HEK293 (cell line): ENCODE results near the gene PAQR7.

Experiments
- CTCF ChIA-PET: fragments of 350-600 bp; formaldehyde crosslinking; extraction: SDS; loops from one replicate; lab custom pipeline; 2021; ENCODE audit warnings: antibody characterized with exemption; lab: Yijun Ruan, JAX
- POLR2A ChIA-PET: fragments of 300-600 bp; formaldehyde crosslinking; extraction: SDS; loops from one replicate; lab custom pipeline; 2020; ENCODE audit warnings: antibody characterized with exemption, inconsistent platforms; lab: Yijun Ruan, JAX
- H3K27ac ChIP-seq: fragments of 200-500 bp; sonication (Bioruptor generic); 2 replicates; pipeline ENCODE4 v1.5.1; 2014; ENCODE audit warnings: low read depth, low read length, control low read depth, inconsistent platforms; ENCODE audit errors: extremely low read depth
- H3K36me3 ChIP-seq, 2 experiments: fragments of 200-500 bp in 1 of 2; sonication (Bioruptor generic) in 1 of 2; 1 replicate in 1 of 2; 2 replicates in 1 of 2; pipeline ENCODE4 v1.5.1; 2014 to 2017; ENCODE audit warnings: inconsistent platforms in 2 of 2, low read length in 2 of 2; ENCODE audit not compliant: control insufficient read depth in 2 of 2, insufficient read depth in 1 of 2
- H3K4me1 ChIP-seq: fragments of 200-500 bp; sonication (Bioruptor generic); 2 replicates; pipeline ENCODE4 v1.5.1; 2014; ENCODE audit warnings: mild to moderate bottlenecking, low read length, inconsistent platforms; ENCODE audit not compliant: control insufficient read depth, insufficient read depth
- H3K4me3 ChIP-seq: 2 replicates; pipeline ENCODE4 v1.5.1; 2011; ENCODE audit warnings: low read depth, mild to moderate bottlenecking, control low read depth, low read length, moderate library complexity
- H3K9me3 ChIP-seq: fragments of 200-500 bp; sonication (Bioruptor generic); 2 replicates; pipeline ENCODE4 v1.5.1; 2014; ENCODE audit warnings: low read depth, low read length, inconsistent platforms; ENCODE audit not compliant: control insufficient read depth, insufficient read depth
- GLI4 ChIP-seq: fragments of 450-650 bp; formaldehyde crosslinking; IDR thresholded peaks from 2 replicates; pipeline ENCODE4 v1.5.1; 2016; ENCODE audit warnings: missing biosample characterization, missing genetic modification characterization
- KLF16 ChIP-seq: fragments of 450-650 bp; formaldehyde crosslinking; IDR thresholded peaks from 2 replicates; pipeline ENCODE4 v1.5.1; 2017; ENCODE audit warnings: missing biosample characterization, missing genetic modification characterization
- OSR2 ChIP-seq: fragments of 450-650 bp; formaldehyde crosslinking; IDR thresholded peaks from 2 replicates; pipeline ENCODE4 v1.5.1; 2016; ENCODE audit warnings: missing biosample characterization, missing genetic modification characterization
- ZFHX2 ChIP-seq: fragments of 450-650 bp; formaldehyde crosslinking; conservative IDR thresholded peaks from 2 replicates; pipeline ENCODE4 v1.5.1; 2016; ENCODE audit warnings: missing biosample characterization, missing genetic modification characterization
- ZNF114 ChIP-seq: fragments of 450-650 bp; formaldehyde crosslinking; IDR thresholded peaks from 2 replicates; pipeline ENCODE4 v1.5.0; 2017; ENCODE audit warnings: missing biosample characterization, missing genetic modification characterization
- ZNF121 ChIP-seq: fragments of 450-650 bp; formaldehyde crosslinking; IDR thresholded peaks from 2 replicates; pipeline ENCODE4 v1.5.1; 2016; ENCODE audit warnings: missing biosample characterization, missing genetic modification characterization
- ZNF155 ChIP-seq: fragments of 450-650 bp; formaldehyde crosslinking; IDR thresholded peaks from 2 replicates; pipeline ENCODE4 v1.5.1; 2016; ENCODE audit warnings: missing biosample characterization, missing genetic modification characterization
- ZNF341 ChIP-seq: fragments of 450-650 bp; formaldehyde crosslinking; IDR thresholded peaks from 2 replicates; pipeline ENCODE4; 2016; ENCODE audit warnings: low read depth, missing biosample characterization, missing genetic modification characterization
- ZNF555 ChIP-seq: fragments of 450-650 bp; formaldehyde crosslinking; conservative IDR thresholded peaks from 2 replicates; pipeline ENCODE4 v1.5.1; 2017; ENCODE audit warnings: missing biosample characterization, mild to moderate bottlenecking, missing genetic modification characterization, inconsistent platforms
- ZNF596 ChIP-seq: fragments of 450-650 bp; IDR thresholded peaks from 2 replicates; pipeline ENCODE4 v1.5.0; 2018; ENCODE audit warnings: missing biosample characterization, mild to moderate bottlenecking, missing genetic modification characterization, moderate library complexity
- ZNF626 ChIP-seq: fragments of 450-650 bp; sonication (Bioruptor Pico); formaldehyde crosslinking; IDR thresholded peaks from 2 replicates; pipeline ENCODE4 v1.5.1; 2018; ENCODE audit warnings: missing biosample characterization, missing genetic modification characterization, inconsistent platforms
- ZNF654 ChIP-seq: fragments of 450-650 bp; formaldehyde crosslinking; IDR thresholded peaks from 2 replicates; pipeline ENCODE4 v1.5.1; 2016; ENCODE audit warnings: low read depth, missing biosample characterization, missing genetic modification characterization
- ZNF670 ChIP-seq: fragments of 450-650 bp; formaldehyde crosslinking; IDR thresholded peaks from 2 replicates; pipeline ENCODE4 v1.5.1; 2016; ENCODE audit warnings: missing biosample characterization, missing genetic modification characterization, low read depth
- TF ChIP-seq, protein P1 (sequence below): fragments of 450-650 bp; formaldehyde crosslinking; IDR thresholded peaks from 2 replicates; pipeline ENCODE4 v1.5.1; 2016; ENCODE audit warnings: missing biosample characterization, missing genetic modification characterization
- TF ChIP-seq, protein P2 (sequence below): fragments of 450-650 bp; formaldehyde crosslinking; IDR thresholded peaks from 2 replicates; pipeline ENCODE4 v1.5.1; 2017; ENCODE audit warnings: missing biosample characterization, missing genetic modification characterization
- TF ChIP-seq, protein P3 (sequence below): fragments of 450-650 bp; formaldehyde crosslinking; IDR thresholded peaks from 2 replicates; pipeline ENCODE4 v1.5.1; 2016; ENCODE audit warnings: missing biosample characterization, missing genetic modification characterization
- TF ChIP-seq, protein P4 (sequence below): fragments of 450-650 bp; formaldehyde crosslinking; IDR thresholded peaks from 2 replicates; pipeline ENCODE4 v1.5.1; 2016; ENCODE audit warnings: missing biosample characterization, missing genetic modification characterization

PAQR7 gene

DNA sequence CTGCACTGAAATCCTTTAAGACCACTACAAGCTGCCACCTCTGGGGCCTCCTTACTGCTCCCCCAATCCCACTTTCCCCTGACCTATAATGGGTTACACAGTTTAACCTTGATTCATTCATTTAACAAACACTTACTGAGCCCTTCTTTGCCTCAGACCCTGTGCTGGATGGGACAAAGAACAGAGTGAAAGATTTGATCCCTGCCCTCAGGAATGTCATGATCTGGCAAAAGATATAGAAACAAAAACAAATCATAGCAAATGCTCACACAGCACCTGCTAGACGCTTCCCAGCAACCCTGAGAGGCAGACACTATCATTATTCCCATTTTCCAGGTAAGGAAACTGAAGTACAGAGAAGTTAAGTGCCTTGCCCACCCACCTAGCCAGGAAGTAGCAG, 9.2 kb downstream of the PAQR7 start (continued):
- no peak for TF ChIP-seq ZNF654 (tag by site-specific recombination)
- TF ChIP-seq, protein P1, sequence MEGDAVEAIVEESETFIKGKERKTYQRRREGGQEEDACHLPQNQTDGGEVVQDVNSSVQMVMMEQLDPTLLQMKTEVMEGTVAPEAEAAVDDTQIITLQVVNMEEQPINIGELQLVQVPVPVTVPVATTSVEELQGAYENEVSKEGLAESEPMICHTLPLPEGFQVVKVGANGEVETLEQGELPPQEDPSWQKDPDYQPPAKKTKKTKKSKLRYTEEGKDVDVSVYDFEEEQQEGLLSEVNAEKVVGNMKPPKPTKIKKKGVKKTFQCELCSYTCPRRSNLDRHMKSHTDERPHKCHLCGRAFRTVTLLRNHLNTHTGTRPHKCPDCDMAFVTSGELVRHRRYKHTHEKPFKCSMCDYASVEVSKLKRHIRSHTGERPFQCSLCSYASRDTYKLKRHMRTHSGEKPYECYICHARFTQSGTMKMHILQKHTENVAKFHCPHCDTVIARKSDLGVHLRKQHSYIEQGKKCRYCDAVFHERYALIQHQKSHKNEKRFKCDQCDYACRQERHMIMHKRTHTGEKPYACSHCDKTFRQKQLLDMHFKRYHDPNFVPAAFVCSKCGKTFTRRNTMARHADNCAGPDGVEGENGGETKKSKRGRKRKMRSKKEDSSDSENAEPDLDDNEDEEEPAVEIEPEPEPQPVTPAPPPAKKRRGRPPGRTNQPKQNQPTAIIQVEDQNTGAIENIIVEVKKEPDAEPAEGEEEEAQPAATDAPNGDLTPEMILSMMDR (tag by site-specific recombination), result no peak
- TF ChIP-seq, all 188 proteins: peak for 0

DNA sequence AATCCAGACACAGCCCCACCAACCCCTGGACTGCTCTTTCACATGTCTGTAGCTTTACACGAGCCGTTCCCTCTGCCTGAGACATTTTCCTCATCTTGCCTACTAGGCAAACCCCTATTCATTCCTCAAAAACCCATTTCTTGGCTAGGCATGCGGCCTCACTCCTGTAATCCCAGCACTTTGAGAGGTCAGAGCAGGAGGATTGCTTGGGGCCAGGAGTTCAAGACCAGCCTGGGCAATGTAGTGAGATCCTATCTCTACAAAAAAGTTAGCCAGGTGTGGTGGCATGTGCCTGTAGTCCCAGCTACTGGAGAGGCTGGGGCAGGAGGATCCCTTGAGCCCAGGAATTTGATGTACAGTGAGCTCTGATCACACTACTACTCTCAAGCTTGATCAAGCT, 11.1 kb downstream of the PAQR7 start:
- H3K4me3 ChIP-seq, result no peak overlapping the region
- no peaks in the 10 kb centered on the region for H3K9me3 ChIP-seq
- CTCF ChIA-PET, result interaction anchor here (1.9 kb wide), 1 partner anchor 20 kb away, joined by 4 read pairs; no protein-coding TSS in a partner anchor
- no peak overlapping the region for H3K27ac ChIP-seq
- H3K36me3 ChIP-seq, result peaks cover 0 to 26% of the 10 kb centered on the region in 2 experiments; a peak in 1 of 3 replicates
- TF ChIP-seq ZNF596 (tag by site-specific recombination) (no peak), ZNF555 (no peak), ZNF121 (peak; percentile 80), ZNF114 (tag by site-specific recombination) (no peak), OSR2 (tag by site-specific recombination) (no peak)
- H3K4me1 ChIP-seq, result no peaks in the 10 kb centered on the region
- POLR2A ChIA-PET, result no interaction called here

DNA sequence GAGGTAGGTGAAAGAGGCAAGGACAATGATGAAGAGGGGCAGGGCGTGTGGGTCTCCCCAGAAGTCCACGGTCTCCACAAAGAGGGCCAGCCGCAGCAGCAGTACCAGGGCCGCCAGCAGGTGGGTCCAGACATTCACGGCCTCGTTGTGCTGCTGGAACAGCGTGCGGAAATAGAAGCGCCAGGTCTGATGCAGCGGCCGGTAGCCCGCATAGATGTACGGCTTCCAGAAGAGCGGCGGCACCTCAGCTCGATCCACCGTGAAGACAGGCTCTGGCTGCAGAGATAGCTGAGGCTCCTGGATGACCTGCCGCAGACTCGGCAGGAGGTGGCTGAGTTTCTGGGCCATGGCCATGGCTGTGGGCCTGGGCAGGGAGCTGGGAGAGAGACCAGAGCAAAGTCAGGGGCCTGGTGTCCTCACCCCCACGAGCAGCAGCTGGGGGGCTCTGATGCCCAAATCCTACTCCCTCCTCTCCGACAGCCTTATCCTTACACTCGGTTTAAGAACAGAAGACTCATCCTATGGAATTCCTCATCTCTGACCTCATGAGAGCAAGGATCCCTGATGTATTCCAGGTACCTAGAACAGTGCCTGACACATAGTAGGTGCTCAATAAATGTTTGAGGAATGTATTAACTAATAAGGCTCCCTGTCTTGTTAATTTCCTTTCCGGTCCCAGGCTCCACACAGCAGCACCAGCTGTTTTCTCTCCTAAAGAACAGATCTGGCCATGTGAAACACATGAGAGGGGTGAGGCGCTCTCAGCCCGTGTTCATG, 11.8 kb downstream of the PAQR7 start:
- Histone ChIP-seq H3K27ac (no peak overlapping the region), H3K36me3 (peaks cover 0 to 26% of the 10 kb centered on the region in 2 experiments; a peak in 1 of 3 replicates), H3K4me1 (no peaks in the 10 kb centered on the region), H3K9me3 (no peaks in the 10 kb centered on the region), H3K4me3 (no peak overlapping the region)
- TF ChIP-seq ZNF341 (tag by site-specific recombination) (peak; percentile 56; the same call in 1 of the 2 replicates), GLI4 (no peak)
- POLR2A ChIA-PET, result interaction anchor here (0.7 kb wide), 1 partner anchor 12 kb away, joined by 3 read pairs; the partner anchor contains the start of gene PAQR7
- CTCF ChIA-PET, result interaction anchor here (0.6 to 1.9 kb wide), 2 partner anchors 19 to 20 kb away, joined by 4 to 9 read pairs; no protein-coding TSS in a partner anchor

DNA sequence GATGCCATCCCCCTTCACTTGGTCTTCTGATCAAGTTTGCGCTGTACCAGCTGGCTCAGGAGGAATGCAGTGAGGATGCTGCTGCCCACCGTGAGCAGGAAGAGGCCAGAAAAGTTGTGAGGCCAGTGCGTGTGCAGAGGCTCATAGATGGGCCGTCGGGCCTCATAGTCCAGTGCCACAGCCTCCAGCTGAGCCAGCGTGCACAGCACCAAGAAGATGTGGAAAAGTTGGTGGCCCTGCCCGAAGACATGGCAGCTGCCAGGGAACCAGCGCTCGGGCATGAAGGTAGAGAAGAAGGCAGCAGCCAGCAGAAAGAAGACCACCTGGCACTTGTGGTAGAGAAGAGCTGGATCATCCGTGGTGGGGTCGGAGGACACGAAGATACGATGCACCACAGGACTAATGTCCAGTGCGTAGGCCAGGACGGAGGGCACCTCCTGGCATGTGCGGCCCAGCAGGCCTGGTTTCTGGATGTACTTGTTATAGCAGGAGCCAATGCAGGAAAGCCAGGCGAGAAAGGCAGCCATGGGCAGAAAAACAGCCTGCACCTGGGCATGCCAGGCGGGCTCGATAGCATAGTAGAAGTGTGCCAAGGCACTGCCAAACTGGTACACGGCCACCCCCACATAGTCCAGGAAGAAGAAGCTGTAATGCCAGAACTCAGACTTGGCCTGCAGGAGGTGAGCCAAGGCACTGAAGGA, 12.6 kb downstream of the PAQR7 start:
- POLR2A ChIA-PET, result interaction anchor here (1.2 kb wide), 1 partner anchor 12 kb away, joined by 4 read pairs; the partner anchor contains the start of gene PAQR7
- H3K9me3 ChIP-seq, result no peaks in the 10 kb centered on the region
- no peak overlapping the region for H3K27ac ChIP-seq
- peaks cover 0 to 26% of the 10 kb centered on the region in 2 experiments; a peak in 1 of 3 replicates for H3K36me3 ChIP-seq
- no peaks in the 10 kb centered on the region for H3K4me1 ChIP-seq
- H3K4me3 ChIP-seq, result no peak overlapping the region
- CTCF ChIA-PET, result interaction anchor here (0.6 kb wide), 1 partner anchor 19 kb away, joined by 9 read pairs; no protein-coding TSS in a partner anchor
- TF ChIP-seq ZFHX2 (tag by site-specific recombination), result no peak
- no peak for TF ChIP-seq ZNF626 (tag by site-specific recombination)
- TF ChIP-seq, protein P2, sequence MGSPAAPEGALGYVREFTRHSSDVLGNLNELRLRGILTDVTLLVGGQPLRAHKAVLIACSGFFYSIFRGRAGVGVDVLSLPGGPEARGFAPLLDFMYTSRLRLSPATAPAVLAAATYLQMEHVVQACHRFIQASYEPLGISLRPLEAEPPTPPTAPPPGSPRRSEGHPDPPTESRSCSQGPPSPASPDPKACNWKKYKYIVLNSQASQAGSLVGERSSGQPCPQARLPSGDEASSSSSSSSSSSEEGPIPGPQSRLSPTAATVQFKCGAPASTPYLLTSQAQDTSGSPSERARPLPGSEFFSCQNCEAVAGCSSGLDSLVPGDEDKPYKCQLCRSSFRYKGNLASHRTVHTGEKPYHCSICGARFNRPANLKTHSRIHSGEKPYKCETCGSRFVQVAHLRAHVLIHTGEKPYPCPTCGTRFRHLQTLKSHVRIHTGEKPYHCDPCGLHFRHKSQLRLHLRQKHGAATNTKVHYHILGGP, result no peak
- TF ChIP-seq ZNF670 (tag by site-specific recombination), result no peak
- no peak for TF ChIP-seq KLF16 (tag by site-specific recombination)
- no peak for TF ChIP-seq ZNF155
- TF ChIP-seq, protein P3, sequence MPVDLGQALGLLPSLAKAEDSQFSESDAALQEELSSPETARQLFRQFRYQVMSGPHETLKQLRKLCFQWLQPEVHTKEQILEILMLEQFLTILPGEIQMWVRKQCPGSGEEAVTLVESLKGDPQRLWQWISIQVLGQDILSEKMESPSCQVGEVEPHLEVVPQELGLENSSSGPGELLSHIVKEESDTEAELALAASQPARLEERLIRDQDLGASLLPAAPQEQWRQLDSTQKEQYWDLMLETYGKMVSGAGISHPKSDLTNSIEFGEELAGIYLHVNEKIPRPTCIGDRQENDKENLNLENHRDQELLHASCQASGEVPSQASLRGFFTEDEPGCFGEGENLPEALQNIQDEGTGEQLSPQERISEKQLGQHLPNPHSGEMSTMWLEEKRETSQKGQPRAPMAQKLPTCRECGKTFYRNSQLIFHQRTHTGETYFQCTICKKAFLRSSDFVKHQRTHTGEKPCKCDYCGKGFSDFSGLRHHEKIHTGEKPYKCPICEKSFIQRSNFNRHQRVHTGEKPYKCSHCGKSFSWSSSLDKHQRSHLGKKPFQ, result no peak
- TF ChIP-seq, protein P4, sequence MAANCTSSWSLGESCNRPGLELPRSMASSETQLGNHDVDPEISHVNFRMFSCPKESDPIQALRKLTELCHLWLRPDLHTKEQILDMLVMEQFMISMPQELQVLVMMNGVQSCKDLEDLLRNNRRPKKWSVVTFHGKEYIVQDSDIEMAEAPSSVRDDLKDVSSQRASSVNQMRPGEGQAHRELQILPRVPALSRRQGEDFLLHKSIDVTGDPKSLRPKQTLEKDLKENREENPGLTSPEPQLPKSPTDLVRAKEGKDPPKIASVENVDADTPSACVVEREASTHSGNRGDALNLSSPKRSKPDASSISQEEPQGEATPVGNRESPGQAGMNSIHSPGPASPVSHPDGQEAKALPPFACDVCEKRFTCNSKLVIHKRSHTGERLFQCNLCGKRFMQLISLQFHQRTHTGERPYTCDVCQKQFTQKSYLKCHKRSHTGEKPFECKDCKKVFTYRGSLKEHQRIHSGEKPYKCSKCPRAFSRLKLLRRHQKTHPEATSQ (tag by site-specific recombination), result no peak
